NT2/D1 (cell line): ENCODE measurements around the gene MOB2.

Source experiments
- DNase-seq: peaks from one replicate; pipeline ENCODE4 v3.0.0-alpha.2; 2011; ENCODE audit warnings: low read depth, low spot score
- H3K27me3 ChIP-seq: 2 replicates; pipeline ENCODE4 v1.6.0; 2011; ENCODE audit warnings: mild to moderate bottlenecking; ENCODE audit not compliant: insufficient read length, insufficient read depth
- H3K36me3 ChIP-seq: 2 replicates; pipeline ENCODE4 v1.6.1; 2011; ENCODE audit warnings: mild to moderate bottlenecking, low read length, mixed read lengths; ENCODE audit not compliant: insufficient read depth, insufficient read length
- H3K4me1 ChIP-seq: 2 replicates; pipeline ENCODE4 v1.5.1; 2011; ENCODE audit not compliant: insufficient read depth, insufficient read length
- H3K4me3 ChIP-seq: 2 replicates; pipeline ENCODE4 v1.5.1; 2011; ENCODE audit warnings: low read depth; ENCODE audit not compliant: insufficient read length
- H3K9ac ChIP-seq: 2 replicates; pipeline ENCODE4 v1.6.0; 2011; ENCODE audit warnings: low read depth; ENCODE audit not compliant: insufficient read length
- H3K9me3 ChIP-seq: 2 replicates; pipeline ENCODE4 v1.5.1; 2011; ENCODE audit warnings: mild to moderate bottlenecking, low read length; ENCODE audit not compliant: insufficient read depth
- SUZ12 ChIP-seq: IDR thresholded peaks from 2 replicates; pipeline ENCODE4 v1.6.1; 2011; ENCODE audit not compliant: insufficient read length, insufficient read depth; ENCODE audit errors: extremely low read depth
- YY1 ChIP-seq: IDR thresholded peaks from 2 replicates; pipeline ENCODE4 v1.6.1; 2011; ENCODE audit not compliant: insufficient read length, insufficient read depth
- ZNF274 ChIP-seq: IDR thresholded peaks from 2 replicates; pipeline ENCODE4 v1.6.1; 2011; ENCODE audit warnings: mild to moderate bottlenecking, low read depth, low read length

The MOB2 gene

DNA sequence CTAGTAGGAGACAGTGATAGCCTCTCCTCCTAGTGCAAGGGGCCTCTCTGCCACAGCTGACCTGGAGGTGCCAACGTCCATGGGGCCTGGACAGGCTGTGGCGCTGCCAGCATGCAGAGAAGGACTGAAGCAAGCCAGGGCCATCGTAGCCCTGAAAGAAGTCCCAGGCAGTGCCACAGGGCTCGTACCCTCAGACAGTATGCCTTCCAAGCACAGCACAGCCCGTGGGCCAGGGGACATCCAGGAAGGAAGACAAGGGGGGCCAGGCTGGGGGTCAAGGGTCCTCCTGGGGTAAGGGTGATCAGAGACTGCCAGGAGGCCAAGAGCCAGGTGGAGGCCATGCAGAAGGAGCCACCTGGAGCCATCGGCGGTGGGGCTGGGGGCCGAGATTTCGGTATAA lies 20.4 kb upstream of the MOB2 start:
- no peak overlapping the region for H3K9ac ChIP-seq
- DNase-seq: no peak
- peaks cover 31% of the 10 kb centered on the region for H3K4me1 ChIP-seq
- H3K27me3 ChIP-seq: no peaks in the 10 kb centered on the region
- no peaks in the 10 kb centered on the region for H3K36me3 ChIP-seq
- no peak overlapping the region for H3K4me3 ChIP-seq
- no peak for TF ChIP-seq SUZ12
- no peak for TF ChIP-seq YY1
- no peak for TF ChIP-seq ZNF274
- no peaks in the 10 kb centered on the region for H3K9me3 ChIP-seq

DNA sequence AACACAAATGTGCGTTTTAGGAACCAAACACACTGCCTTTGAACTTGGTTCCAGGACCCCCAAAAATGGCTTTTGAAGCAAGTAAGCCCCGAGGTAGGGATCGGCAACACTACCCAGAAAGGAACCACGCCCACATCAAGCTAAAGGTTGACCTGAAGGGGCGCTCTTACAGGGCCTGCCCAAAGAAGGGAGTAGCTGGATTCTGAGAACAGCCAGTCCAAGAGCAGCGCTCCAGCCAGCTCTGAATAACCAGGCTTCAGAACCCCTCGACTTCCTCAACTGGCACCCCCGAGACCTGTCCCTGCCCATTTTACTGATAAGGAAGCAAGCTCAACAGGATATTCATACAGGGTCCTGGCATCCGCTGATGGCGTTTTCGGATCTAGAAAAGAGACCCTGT lies 18.9 kb upstream of the MOB2 start:
- Histone ChIP-seq H3K9ac (no peak overlapping the region), H3K9me3 (no peaks in the 10 kb centered on the region), H3K4me1 (peaks cover 27% of the 10 kb centered on the region), H3K27me3 (no peaks in the 10 kb centered on the region), H3K36me3 (no peaks in the 10 kb centered on the region), H3K4me3 (no peak overlapping the region)
- TF ChIP-seq ZNF274 (no peak), YY1 (no peak), SUZ12 (no peak)
- DNase-seq: no peak

DNA sequence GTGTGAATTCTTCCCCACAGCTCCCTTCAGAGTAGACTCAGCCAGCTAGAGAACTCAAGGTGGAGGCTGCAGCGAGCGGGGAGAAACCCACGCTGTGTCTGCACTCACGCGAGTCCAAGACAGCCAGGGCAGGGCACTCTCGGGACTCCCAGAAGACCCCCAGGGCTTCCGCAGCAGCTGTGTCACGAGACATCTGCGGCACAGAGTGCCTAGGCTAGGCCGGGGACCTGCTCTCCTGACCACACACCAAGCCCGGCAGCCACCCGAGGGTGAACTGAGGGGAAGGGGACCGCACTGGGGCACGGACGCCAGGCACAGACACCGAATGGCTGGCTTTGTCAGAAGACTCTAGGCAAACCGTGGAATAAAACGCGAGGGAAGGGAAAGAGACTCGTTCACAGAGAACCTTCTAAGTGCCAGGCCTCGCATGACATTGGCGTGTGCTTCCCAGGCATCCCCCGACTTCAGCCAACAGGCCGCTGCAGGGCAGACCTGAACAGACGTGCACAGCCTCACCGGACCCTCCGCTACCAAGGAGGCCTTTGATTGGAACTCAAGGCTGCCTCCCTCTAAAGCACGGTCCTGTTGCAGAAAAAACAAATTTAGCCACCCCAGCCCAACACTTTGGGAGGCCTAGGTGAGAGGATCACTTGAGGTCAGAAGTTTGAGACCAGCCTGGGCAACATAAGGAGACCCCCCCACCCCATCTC lies 18.2 kb upstream of the MOB2 start:
- TF ChIP-seq YY1 (no peak), ZNF274 (no peak), SUZ12 (no peak)
- H3K4me1 ChIP-seq: peaks cover 27% of the 10 kb centered on the region
- H3K36me3 ChIP-seq: peaks cover 4% of the 10 kb centered on the region
- H3K4me3 ChIP-seq: no peak overlapping the region
- no peak overlapping the region for H3K9ac ChIP-seq
- no peaks in the 10 kb centered on the region for H3K27me3 ChIP-seq
- DNase-seq: no peak
- peaks cover 4% of the 10 kb centered on the region; the same call in 1 of the 2 replicates for H3K9me3 ChIP-seq

GRCh38 chr11:1504138-1504537 lies 17.6 kb upstream of the MOB2 start:
- TF ChIP-seq ZNF274 (no peak), YY1 (no peak), SUZ12 (no peak)

DNA sequence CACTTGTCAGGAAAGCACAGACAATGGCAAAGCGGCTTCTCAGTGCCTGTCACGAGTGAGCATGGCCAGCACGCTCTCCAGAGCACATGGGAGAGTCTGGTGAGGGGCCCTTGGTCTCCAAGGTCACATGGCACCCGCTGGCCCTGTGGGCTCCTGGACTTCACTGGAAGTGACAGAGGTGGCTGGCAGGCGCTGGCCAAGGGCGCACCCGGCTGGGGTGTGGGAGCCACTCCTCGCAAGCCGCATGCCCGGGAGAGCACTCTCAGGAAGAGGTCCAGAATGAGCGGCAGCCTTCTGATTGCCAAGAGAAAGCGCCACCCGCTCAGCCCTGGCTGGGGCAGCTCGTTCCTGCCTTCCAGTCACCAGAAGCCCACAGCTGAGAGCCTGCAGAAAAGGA lies 17.1 kb upstream of the MOB2 start:
- H3K4me1 ChIP-seq: peaks cover 24% of the 10 kb centered on the region
- peaks cover 11% of the 10 kb centered on the region; the same call in 1 of the 2 replicates for H3K9me3 ChIP-seq
- H3K27me3 ChIP-seq: no peaks in the 10 kb centered on the region
- peaks cover 4% of the 10 kb centered on the region for H3K36me3 ChIP-seq
- no peak overlapping the region for H3K4me3 ChIP-seq
- TF ChIP-seq SUZ12 (no peak), YY1 (no peak), ZNF274 (no peak)
- H3K9ac ChIP-seq: no peak overlapping the region
- no peak for DNase-seq

More at GRCh38 chr11:1504138-1504537, 17.6 kb upstream of the MOB2 start:
- H3K36me3 ChIP-seq: peaks cover 4% of the 10 kb centered on the region
- DNase-seq: no peak
- H3K4me3 ChIP-seq: no peak overlapping the region
- H3K27me3 ChIP-seq: no peaks in the 10 kb centered on the region
- H3K9me3 ChIP-seq: peaks cover 10% of the 10 kb centered on the region; the same call in 1 of the 2 replicates
- no peak overlapping the region for H3K9ac ChIP-seq
- H3K4me1 ChIP-seq: peaks cover 27% of the 10 kb centered on the region

DNA sequence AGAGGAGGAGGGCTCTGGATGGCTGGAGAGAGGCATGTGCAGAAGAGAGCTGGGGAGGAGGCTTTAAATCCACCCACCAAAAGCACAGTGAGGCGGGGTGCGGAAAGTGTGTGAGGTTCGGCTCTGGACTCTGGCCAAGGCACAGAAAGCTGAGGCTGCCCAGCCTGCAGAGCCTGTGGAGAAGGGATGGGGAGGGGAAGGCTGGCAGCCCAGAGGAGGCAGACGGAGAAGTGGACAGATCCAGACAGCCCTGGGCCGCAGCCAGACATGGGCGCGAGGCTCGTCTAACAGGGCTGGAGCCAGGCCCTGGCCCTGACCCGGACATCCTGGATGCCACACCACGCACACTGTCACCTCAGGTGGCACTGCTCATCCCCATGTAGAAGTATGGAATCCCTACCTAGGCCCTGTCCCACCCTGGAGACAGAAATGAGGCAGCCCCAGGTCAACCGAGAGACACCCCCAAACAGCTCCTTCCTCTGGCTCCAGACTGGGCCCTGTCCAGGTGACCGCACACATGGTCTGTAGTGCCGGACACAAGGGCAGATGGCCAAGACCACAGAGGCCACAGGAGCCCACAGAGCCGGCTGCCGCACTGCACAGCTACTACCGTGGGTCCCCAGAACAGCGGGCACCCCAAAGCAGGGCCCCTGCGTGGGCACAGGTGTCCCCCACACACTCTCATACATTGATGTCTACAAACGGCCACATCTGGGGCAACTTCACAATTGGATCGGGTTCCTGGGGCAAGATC lies 16.6 kb upstream of the MOB2 start:
- Histone ChIP-seq H3K4me3 (no peak overlapping the region), H3K9ac (peak overlapping the region; percentile 47), H3K36me3 (peaks cover 4% of the 10 kb centered on the region), H3K27me3 (no peaks in the 10 kb centered on the region), H3K9me3 (peaks cover 11% of the 10 kb centered on the region; the same call in 1 of the 2 replicates), H3K4me1 (peaks cover 24% of the 10 kb centered on the region)
- DNase-seq: no peak
- no peak for TF ChIP-seq SUZ12
- no peak for TF ChIP-seq YY1
- TF ChIP-seq ZNF274: no peak

- TF ChIP-seq YY1 (no peak), ZNF274 (no peak), SUZ12 (no peak)
- H3K27me3 ChIP-seq: no peaks in the 10 kb centered on the region
- peaks cover 4% of the 10 kb centered on the region for H3K36me3 ChIP-seq
- no peak overlapping the region for H3K9ac ChIP-seq
- DNase-seq: no peak
- peaks cover 11% of the 10 kb centered on the region; the same call in 1 of the 2 replicates for H3K9me3 ChIP-seq
- H3K4me1 ChIP-seq: peaks cover 24% of the 10 kb centered on the region
- no peak overlapping the region for H3K4me3 ChIP-seq
These were observed 15.8 kb upstream of the MOB2 start for GRCh38 chr11:1502168-1502953.
